Natural killer cell treated with Interleukin-12 subunit alpha and Interleukin-12 subunit beta and Interleukin-15 and Interleukin-18, amount 100 ng/mL, for 72 hours (primary cell): ENCODE results near the gene NKAP. TPM values are rescaled to one million over a fixed set of nuclear protein-coding genes. Genes with fewer than 3 reads are reported as not detected.
"Not testable (repeated sequence)": the region's sequence is repeated elsewhere in the genome, so short reads cannot be mapped to it uniquely, and the experiment has no call there.

Experiments
- ATAC-seq, 2 donors: fragments of 150-1000 bp; cut with Tn5 transposase in 1 of 2; sonication (Bioruptor Pico), chemical (Tn5 transposase) in 1 of 2; 2 replicates each; pipeline ENCODE4 v1.10.0; 2021
- DNase-seq: peaks from one replicate; pipeline ENCODE4 v3.0.0; 2022; ENCODE audit warnings: low spot score
- H3K27ac Mint-ChIP-seq, 2 donors: 1 replicate in 1 of 2; 2 replicates in 1 of 2; pipeline ENCODE4 v1.8.0; 2022; ENCODE audit warnings: mixed read lengths in 2 of 2, mild to moderate bottlenecking in 1 of 2, moderate library complexity in 1 of 2
- H3K27me3 Mint-ChIP-seq, 2 donors: 1 replicate in 1 of 2; 2 replicates in 1 of 2; pipeline ENCODE4 v1.8.0; 2022; ENCODE audit warnings: mixed read lengths in 2 of 2
- H3K36me3 Mint-ChIP-seq: one replicate; pipeline ENCODE4 v1.8.0; 2022; ENCODE audit warnings: mixed read lengths
- H3K4me1 Mint-ChIP-seq, 2 donors: 1 replicate in 1 of 2; 2 replicates in 1 of 2; pipeline ENCODE4 v1.8.0; 2022; ENCODE audit warnings: low read depth in 2 of 2, mixed read lengths in 2 of 2, mild to moderate bottlenecking in 1 of 2
- H3K4me3 Mint-ChIP-seq: one replicate; pipeline ENCODE4 v1.8.0; 2022; ENCODE audit warnings: mixed read lengths
- H3K9me3 Mint-ChIP-seq: 2 replicates; pipeline ENCODE4 v1.8.0; 2022; ENCODE audit warnings: mixed read lengths
- total RNA-seq, 2 donors: library from RNA; stranded (reverse); gene quantifications; one replicate each; pipeline ENCODE4 v1.2.3, GENCODE V29; 2022

Gene NKAP
- 1 to 10 TPM; 7.3 to 8.7 TPM for total RNA-seq

DNA sequence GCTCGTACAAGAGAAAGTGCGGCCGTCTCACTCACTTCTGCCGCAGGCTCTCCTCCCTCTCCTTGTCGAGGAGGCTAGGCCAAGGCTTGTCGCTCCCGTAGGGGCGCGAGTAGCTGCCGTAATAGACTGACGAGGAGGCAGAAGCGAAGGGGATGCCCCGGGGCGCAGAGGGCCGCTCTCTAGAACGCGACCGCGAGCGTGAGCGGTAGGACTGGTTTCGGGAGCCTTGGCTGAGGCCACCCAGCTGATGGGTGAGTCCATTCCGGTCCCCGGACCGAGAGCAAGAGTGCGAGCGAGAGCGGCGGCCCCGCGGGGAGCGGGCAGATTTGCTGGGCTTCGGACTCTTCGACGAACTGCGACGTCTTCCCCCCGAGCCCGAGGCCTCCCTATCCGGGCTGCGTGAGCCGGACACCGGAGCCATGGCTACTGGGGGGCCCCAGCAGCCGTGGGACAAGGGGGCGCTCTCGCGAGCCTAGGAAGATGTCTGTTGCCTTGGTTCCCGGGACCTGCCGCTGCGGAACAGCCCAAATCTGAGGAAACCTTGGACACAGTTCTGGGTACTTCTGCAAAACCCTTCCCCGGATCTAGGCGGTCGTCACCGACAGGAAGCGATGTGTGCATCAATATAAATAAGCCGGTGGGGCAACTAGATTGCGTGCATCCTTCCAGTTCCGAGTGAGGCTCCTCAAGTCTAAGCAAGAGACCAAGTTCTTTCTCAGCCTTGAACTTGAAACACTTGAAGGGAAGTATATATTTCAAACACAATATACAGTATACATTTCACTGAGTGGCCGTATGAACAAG is at the start of gene NKAP:
NKAP (minus strand) TSS at position 567 of the 804 bp plus-strand sequence; CDS start at position 421, 146 bp downstream.
- peak; percentile 92 for ATAC-seq
- Mint-ChIP-seq H3K4me1 (peaks cover 9 to 15% of the 10 kb centered on the region in 2 donors), H3K4me3 (peak within 1 kb of the TSS; percentile 97), H3K36me3 (no peaks in the 10 kb centered on the region), H3K27me3 (peaks cover 0 to 8% of the 10 kb centered on the region in 2 donors), H3K9me3 (no peaks in the 10 kb centered on the region), H3K27ac (peak within 1 kb of the TSS; percentile 82 to 92)
- peak; percentile 81 for DNase-seq

DNA sequence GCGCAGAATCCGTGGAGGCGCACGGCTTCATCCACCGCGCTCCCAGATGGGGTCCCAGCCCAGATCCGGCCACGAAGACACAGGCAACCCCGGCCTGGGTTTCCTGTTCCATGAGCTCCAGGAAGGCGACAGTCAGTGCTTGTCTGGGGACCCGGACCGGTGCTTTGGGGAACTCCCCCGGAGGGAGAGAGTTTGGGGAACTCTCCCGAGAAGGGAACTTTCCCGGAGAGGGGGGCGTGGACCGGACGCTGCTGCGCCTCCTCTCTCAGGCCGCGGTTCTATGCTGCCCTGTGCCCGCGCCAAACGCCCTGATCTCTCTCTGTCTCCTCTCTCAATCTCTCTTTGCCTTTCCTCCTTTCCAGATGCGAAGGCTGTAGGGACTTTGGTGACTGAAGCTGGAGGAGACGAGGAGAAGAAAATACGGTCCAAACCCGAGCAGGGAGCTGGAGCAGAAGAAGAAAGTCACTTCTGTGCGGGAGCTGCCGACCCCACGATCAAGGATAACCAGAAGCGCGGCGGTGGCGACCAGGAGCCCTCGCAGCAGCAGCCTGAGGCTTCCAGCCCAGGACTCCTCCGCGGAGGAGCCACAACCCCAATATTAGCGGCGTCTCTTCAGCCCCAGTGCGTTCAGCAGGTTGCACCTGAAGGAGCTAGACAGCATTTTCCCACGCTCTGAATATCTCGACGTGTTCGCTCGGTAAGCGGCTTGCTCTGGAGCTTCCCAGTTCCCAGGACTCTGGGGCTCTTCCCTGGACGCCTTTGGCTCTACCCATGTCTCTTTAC is 47.6 kb upstream of the NKAP start:
- Mint-ChIP-seq H3K27ac (no peak overlapping the region), H3K4me3 (peak overlapping the region; percentile 25), H3K27me3 (peaks cover 18 to 43% of the 10 kb centered on the region in 2 donors), H3K36me3 (no peaks in the 10 kb centered on the region), H3K4me1 (peaks cover 0 to 8% of the 10 kb centered on the region in 2 donors), H3K9me3 (no peaks in the 10 kb centered on the region)
- ATAC-seq: peak in 1 of 2 donors; percentile 59
- no peak for DNase-seq

DNA sequence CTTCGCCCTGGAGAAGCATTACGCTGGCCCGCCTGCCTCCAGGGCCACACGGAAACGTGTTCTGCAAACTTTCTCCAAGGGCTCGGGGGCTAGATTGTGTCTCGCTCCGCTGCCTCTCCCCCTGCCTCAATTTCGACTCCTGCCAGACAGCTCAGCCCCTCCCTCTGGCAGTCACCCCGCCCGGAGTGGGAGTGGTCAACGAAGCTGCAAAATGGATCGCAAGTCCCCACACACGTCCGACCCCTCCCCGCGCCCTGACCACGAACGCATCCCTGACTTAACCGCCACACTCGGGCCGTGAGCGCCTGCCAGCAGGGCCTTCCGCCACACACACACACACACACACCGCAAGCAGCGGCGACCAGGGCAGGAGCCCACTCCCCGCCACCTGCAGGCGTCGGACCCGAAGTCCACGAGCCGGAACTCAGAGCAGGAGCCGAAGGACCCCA is 47.0 kb upstream of the NKAP start:
- Mint-ChIP-seq H3K36me3 (no peaks in the 10 kb centered on the region), H3K27ac (no peak overlapping the region), H3K9me3 (no peaks in the 10 kb centered on the region), H3K4me3 (peak overlapping the region; percentile 25), H3K27me3 (peaks cover 20 to 43% of the 10 kb centered on the region in 2 donors), H3K4me1 (peaks cover 0 to 8% of the 10 kb centered on the region in 2 donors)
- peak in 1 of 2 donors; percentile 56 for ATAC-seq
- DNase-seq: no peak

DNA sequence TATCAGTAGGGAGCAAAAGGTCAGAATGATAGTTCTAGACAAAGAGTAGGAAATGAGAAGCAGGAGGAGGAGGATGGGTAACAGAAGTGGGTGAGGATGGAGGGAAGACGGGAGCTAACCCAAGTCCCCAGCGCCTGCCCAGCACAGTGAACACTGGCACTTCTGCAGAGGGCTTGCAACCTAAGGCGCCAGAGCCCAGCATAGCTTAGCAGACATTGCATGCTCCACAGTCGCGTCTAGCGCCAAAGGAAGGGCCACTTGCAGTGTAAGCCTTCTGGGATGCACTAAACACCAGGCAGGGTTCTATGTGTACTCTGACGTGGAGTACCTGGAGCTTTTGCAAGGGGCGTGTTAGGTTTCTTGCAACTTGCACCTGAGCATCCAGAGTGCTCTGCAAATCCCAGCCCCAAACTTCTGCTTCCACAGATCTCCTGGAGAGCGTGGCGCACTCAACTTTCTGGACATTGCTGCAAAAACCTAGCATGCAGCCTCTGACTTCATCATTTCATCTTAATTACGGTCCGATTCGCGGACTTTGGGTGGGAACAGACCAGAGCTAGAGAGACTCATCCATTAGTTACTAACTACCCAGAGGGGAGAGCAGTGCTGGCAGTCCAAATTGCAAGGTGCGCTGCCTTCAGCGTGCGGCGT is 46.5 kb upstream of the NKAP start:
- peak in 1 of 2 donors; percentile 11 for ATAC-seq
- Mint-ChIP-seq H3K4me1 (peaks cover 0 to 8% of the 10 kb centered on the region in 2 donors), H3K4me3 (peak overlapping the region; percentile 25)

DNA sequence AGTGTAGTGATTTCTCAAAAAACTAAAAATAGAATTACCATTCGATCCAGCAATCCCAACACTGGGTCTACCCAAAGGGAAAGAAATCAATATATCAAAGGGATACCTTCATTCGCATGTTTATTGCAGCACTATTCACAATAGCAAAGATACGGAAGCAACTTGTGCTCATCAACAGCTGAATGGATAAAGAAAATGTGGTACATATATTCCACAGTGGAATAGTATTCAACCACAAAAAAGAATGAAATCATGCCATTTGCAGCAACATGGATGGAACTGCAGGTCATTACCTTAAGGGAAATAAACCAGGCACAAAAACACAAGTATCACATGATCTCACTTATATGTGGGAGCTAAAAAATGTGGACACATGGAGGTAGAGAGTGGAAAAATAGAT is 42.7 kb upstream of the NKAP start:
- no peak for DNase-seq
- Mint-ChIP-seq H3K36me3 (no peaks in the 10 kb centered on the region), H3K4me3 (no peak overlapping the region), H3K27ac (no peak overlapping the region), H3K9me3 (no peaks in the 10 kb centered on the region), H3K27me3 (peaks cover 30 to 39% of the 10 kb centered on the region in 2 donors), H3K4me1 (peaks cover 0 to 8% of the 10 kb centered on the region in 2 donors)
- no peak for ATAC-seq

More for the DNA sequence above, 46.5 kb upstream of the NKAP start:
- Mint-ChIP-seq H3K9me3 (no peaks in the 10 kb centered on the region), H3K27ac (no peak overlapping the region), H3K36me3 (no peaks in the 10 kb centered on the region), H3K27me3 (peaks cover 25 to 47% of the 10 kb centered on the region in 2 donors)
- DNase-seq: no peak

DNA sequence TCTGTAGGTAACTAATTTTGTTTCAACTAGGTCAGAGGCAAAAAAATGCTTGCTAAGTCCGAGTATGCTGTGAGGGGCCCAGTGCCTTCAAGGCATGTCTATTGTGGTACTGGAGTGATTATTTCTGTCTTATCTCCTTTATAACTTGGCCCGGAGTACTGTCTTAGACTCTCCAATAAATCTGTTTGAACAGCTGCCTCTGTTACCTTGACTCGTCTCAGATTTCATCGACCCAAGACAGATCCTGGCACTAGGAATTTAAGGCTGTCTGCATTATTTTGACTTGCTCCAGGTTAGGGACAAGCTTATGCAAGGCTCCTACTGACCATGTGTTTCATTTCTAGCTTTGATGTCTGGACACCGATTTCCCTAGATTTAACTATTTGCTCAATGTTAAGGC is 41.1 kb upstream of the NKAP start:
- Mint-ChIP-seq H3K36me3 (no peaks in the 10 kb centered on the region), H3K9me3 (no peaks in the 10 kb centered on the region), H3K27me3 (peaks cover 30% of the 10 kb centered on the region in 2 donors), H3K27ac (no peak overlapping the region), H3K4me3 (no peak overlapping the region), H3K4me1 (no peaks in the 10 kb centered on the region)
- DNase-seq (no peak), ATAC-seq (no peak)

DNA sequence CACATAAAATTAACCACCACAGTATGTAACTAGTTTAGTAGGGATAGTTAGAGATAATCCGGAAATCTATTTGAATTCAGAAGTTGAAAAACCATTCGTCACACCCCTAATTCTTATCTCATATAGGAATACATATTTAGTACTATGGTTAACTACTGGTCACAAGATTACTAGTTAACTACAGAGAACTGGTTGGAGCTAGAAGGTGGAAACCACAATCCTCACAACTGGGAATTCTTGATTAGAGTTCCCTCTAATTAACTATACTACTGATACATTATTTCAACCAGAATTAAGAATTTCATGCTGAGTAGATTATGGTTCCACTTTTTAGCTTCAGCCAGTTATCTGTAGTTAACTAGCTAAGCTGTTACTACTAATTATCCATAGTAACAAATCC is 39.9 kb upstream of the NKAP start:
- DNase-seq (no peak), ATAC-seq (no peak)
- Mint-ChIP-seq H3K36me3 (no peaks in the 10 kb centered on the region), H3K9me3 (no peaks in the 10 kb centered on the region), H3K4me3 (no peak overlapping the region), H3K4me1 (no peaks in the 10 kb centered on the region), H3K27me3 (peaks cover 28 to 30% of the 10 kb centered on the region in 2 donors), H3K27ac (no peak overlapping the region)

DNA sequence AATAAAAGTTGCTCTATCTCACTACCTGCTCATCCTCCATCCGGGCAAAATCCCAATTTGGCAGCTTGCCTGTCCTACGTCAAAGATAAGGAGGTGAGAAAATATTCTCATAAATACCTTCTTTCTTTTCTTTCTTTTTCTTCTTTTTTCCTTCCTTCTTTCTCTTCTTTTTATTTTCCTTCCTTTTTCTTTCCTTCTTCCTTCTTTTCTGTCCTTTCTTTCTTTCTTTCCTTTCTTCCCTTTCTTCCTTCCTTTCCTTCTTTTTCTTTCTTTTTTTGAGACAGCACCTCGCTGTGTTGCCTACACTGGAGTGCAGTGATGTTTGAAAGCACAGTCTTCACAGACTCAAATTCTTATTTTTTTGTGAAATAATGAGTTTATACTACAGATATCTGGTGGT is 38.6 kb upstream of the NKAP start:
- Mint-ChIP-seq H3K36me3 (no peaks in the 10 kb centered on the region), H3K4me1 (no peaks in the 10 kb centered on the region), H3K27me3 (peaks cover 22 to 30% of the 10 kb centered on the region in 2 donors), H3K27ac (no peak overlapping the region), H3K4me3 (no peak overlapping the region), H3K9me3 (no peaks in the 10 kb centered on the region)
- ATAC-seq (no peak), DNase-seq (no peak)

DNA sequence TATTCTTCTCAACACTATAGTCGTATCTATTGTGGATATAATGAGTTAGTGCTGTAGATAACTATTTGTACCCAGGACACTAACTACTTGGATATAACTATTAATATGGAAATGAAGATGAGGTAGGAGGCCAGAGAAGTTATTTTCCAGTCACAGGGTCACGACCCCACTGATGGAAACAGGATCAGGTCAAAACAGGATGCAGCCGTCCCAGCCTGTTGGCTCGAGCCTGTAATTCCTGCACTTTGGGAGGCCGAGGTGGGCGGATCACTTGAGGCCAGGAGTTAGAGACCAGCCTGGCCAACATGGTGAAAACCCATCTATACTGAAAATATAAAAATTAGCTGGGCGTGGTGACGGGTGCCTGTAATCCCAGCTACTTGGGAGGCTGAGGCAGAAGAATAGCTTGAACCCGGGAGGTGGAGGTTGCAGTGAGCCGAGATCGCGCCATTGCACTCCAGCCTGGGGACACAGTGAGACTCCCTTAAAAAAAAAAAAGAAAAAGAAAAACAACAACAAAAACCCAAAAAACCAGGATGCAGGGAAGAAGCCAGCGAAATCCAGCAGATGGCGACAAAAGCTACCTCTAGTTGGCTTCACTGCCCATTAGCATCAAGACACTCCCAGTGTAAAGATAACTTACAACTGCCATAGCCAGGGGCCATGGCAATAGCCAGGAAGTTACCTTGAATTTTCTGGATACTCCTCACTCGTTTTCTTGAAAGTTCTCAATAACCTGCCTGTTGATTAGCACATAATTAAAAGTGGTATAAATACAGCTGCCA is 37.9 kb upstream of the NKAP start:
- H3K27me3 Mint-ChIP-seq: peaks cover 21 to 28% of the 10 kb centered on the region in 2 donors
- H3K36me3 Mint-ChIP-seq: no peaks in the 10 kb centered on the region
- no peaks in the 10 kb centered on the region for H3K9me3 Mint-ChIP-seq
- no peak for DNase-seq
- H3K4me1 Mint-ChIP-seq: no peaks in the 10 kb centered on the region
- no peak overlapping the region for H3K27ac Mint-ChIP-seq
- ATAC-seq: no peak
- no peak overlapping the region for H3K4me3 Mint-ChIP-seq

DNA sequence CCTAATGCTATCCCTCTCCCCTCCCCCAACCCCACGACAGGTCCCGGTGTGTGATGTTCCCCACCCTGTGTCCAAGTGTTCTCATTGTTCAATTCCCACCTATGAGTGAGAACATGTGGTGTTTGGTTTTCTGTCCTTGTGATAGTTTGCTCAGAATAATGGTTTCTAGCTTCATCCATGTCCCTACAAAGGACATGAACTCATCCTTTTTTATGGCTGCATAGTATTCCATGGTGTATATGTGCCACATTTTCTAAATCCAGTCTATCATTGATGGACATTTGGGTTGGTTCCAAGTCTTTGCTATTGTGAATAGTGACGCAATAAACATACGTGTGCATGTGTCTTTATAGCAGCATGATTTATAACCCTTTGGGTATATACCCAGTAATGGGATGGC is 33.6 kb upstream of the NKAP start:
- not testable (repeated sequence) for H3K4me3 Mint-ChIP-seq, H3K27me3 Mint-ChIP-seq, H3K9me3 Mint-ChIP-seq, DNase-seq, H3K36me3 Mint-ChIP-seq, H3K27ac Mint-ChIP-seq, ATAC-seq, H3K4me1 Mint-ChIP-seq

DNA sequence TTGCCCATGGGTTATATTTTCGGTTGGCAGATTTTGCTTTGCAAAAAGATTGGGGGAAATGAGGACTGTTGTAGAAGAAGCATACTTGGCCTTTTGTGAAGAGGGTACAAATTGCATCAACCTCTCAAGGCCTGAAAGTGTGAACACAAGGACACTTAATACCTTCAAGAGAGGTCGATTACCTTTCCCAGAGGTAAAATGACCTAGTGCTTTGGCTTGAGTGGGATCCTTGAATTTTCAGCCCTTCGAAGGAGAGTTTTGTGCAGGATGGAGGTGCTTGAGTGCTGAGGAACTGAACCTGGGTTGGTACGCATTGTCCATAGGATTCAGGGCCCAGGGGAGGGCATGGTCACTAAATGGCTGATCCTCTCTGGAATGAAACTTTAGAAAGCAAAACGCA is 27.6 kb upstream of the NKAP start:
- Mint-ChIP-seq H3K27ac (no peak overlapping the region), H3K9me3 (no peaks in the 10 kb centered on the region), H3K27me3 (peaks cover 3 to 6% of the 10 kb centered on the region in 2 donors), H3K36me3 (no peaks in the 10 kb centered on the region), H3K4me1 (no peaks in the 10 kb centered on the region), H3K4me3 (no peak overlapping the region)
- DNase-seq: no peak
- no peak for ATAC-seq

DNA sequence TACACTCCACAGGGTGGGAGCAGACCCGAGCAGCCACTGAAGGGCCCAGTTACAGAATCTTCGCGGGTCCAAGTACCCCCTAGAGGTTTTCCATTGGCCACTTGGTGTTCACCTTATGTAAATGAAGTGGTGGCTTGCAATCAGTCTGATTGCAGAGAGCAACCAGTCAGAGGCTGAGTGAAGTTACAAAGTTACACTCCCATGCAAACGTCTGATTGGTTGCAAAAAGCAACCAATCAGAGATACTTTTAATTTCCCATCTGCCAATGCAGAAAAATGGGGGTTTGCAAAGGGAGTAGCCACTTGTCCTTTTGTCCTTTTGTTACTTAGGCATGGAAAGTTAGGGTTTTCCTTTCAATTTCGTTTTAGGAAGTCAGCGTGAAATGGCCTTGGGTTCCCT is 27.0 kb upstream of the NKAP start:
- no peaks in the 10 kb centered on the region for H3K4me1 Mint-ChIP-seq
- DNase-seq (no peak), ATAC-seq (no peak)
- H3K27ac Mint-ChIP-seq: no peak overlapping the region
- no peak overlapping the region for H3K4me3 Mint-ChIP-seq
- H3K9me3 Mint-ChIP-seq: no peaks in the 10 kb centered on the region
- H3K27me3 Mint-ChIP-seq: peaks cover 3 to 6% of the 10 kb centered on the region in 2 donors
- H3K36me3 Mint-ChIP-seq: no peaks in the 10 kb centered on the region

DNA sequence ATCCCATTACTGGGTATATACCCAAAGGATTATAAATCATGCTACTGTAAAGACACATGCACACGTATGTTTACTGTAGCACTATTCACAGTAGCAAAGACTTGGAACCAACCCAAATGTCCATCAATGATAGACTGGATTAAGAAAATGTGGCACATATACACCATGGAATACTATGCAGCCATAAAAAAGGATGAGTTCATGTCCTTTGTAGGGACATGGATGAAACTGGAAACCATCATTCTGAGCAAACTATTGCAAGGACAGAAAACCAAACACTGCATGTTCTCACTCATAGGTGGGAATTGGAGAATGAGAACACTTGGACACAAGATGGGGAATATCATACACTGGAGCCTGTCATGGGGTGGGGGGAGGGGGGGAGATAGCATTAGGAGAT is 23.3 kb upstream of the NKAP start:
- H3K27ac Mint-ChIP-seq, H3K4me1 Mint-ChIP-seq, ATAC-seq: not testable (repeated sequence)

More for the DNA sequence above, 23.3 kb upstream of the NKAP start:
- not testable (repeated sequence) for DNase-seq, H3K4me3 Mint-ChIP-seq, H3K9me3 Mint-ChIP-seq, H3K36me3 Mint-ChIP-seq
- peaks cover 8 to 21% of the 10 kb centered on the region in 2 donors for H3K27me3 Mint-ChIP-seq
